IMR-90 (cell line): ENCODE measurements around the gene DAD1. TPM values are rescaled to one million over a fixed set of nuclear protein-coding genes. Genes with fewer than 3 reads are reported as not detected.

Source experiments
- ATAC-seq: fragments of 200-7000 bp; cut with Tn5 transposase; 2 replicates; pipeline ENCODE4 v1.9.1; 2020; ENCODE audit warnings: low read depth, mild to moderate bottlenecking, moderate library complexity
- BruUV-seq: library from RNA; stranded (reverse); fragments of 400-500 nt; replicated peaks from 2 replicates; lab custom pipeline; 2021; lab: Mats Ljungman, UMichigan
- CTCF ChIA-PET: fragments of 300-600 bp; formaldehyde crosslinking; extraction: SDS; loops from one replicate; lab custom pipeline; 2021; ENCODE audit warnings: antibody characterized with exemption; lab: Yijun Ruan, JAX
- POLR2A ChIA-PET: fragments of 300-600 bp; sonication (Branson Sonifier 250); formaldehyde crosslinking; loops from one replicate; lab custom pipeline; 2022; ENCODE audit warnings: antibody characterized with exemption; ENCODE audit not compliant: unreplicated experiment; lab: Charles Lee
- DNase-seq: peaks from one replicate; pipeline ENCODE4 v3.0.0; 2013
- H2AFZ ChIP-seq: replicated peaks from 2 replicates; pipeline ENCODE3; 2013; ENCODE audit warnings: low read length, mild to moderate bottlenecking; ENCODE audit not compliant: poor library complexity
- H2AK5ac ChIP-seq: 2 replicates; pipeline ENCODE4 v1.6.1; 2013; ENCODE audit warnings: low read depth, low read length, inconsistent platforms
- H2AK9ac ChIP-seq: replicated peaks from 2 replicates; pipeline ENCODE3; 2013; ENCODE audit warnings: mild to moderate bottlenecking, low read depth, low read length, moderate library complexity; ENCODE audit not compliant: poor library complexity
- H2BK120ac ChIP-seq: 2 replicates; pipeline ENCODE4 v1.6.1; 2013; ENCODE audit warnings: low read depth, low read length, inconsistent platforms
- H2BK15ac ChIP-seq: 3 replicates; pipeline ENCODE4 v1.6.1; 2013; ENCODE audit warnings: low read depth, low read length, inconsistent platforms
- H2BK20ac ChIP-seq: 2 replicates; pipeline ENCODE4 v1.6.1; 2013; ENCODE audit warnings: low read depth, mild to moderate bottlenecking, inconsistent platforms, low read length, moderate library complexity
- H2BK5ac ChIP-seq: 2 replicates; pipeline ENCODE4 v1.6.1; 2013; ENCODE audit warnings: mild to moderate bottlenecking, low read depth, low read length, inconsistent platforms; ENCODE audit not compliant: poor library complexity, severe bottlenecking
- H3K14ac ChIP-seq: replicated peaks from 2 replicates; pipeline ENCODE4 v1.6.1; 2013; ENCODE audit warnings: low read depth, low read length, inconsistent platforms
- H3K18ac ChIP-seq: 2 replicates; pipeline ENCODE4 v1.6.1; 2013; ENCODE audit warnings: low read depth, low read length, control low read depth
- H3K23ac ChIP-seq: 2 replicates; pipeline ENCODE4 v1.6.1; 2013; ENCODE audit warnings: low read depth, low read length, inconsistent platforms
- H3K27ac ChIP-seq: 2 replicates; pipeline ENCODE4 v1.5.1; 2013; ENCODE audit warnings: mild to moderate bottlenecking, control low read depth, low read length; ENCODE audit not compliant: insufficient read depth
- H3K27me3 ChIP-seq: 2 replicates; pipeline ENCODE4 v1.6.1; 2013; ENCODE audit warnings: low read length; ENCODE audit not compliant: control insufficient read depth, insufficient read depth
- H3K36me3 ChIP-seq: 2 replicates; pipeline ENCODE4 v1.6.1; 2013; ENCODE audit warnings: low read length, mixed read lengths; ENCODE audit not compliant: control insufficient read depth, insufficient read depth
- H3K4ac ChIP-seq: 2 replicates; pipeline ENCODE4 v1.6.1; 2013; ENCODE audit warnings: low read depth, low read length, inconsistent platforms
- H3K4me1 ChIP-seq: 2 replicates; pipeline ENCODE4 v1.6.1; 2013; ENCODE audit warnings: low read length, mixed read lengths; ENCODE audit not compliant: control insufficient read depth, insufficient read depth
- H3K4me2 ChIP-seq: 2 replicates; pipeline ENCODE4 v1.6.1; 2013; ENCODE audit warnings: low read depth, mild to moderate bottlenecking, control low read depth, low read length, moderate library complexity
- H3K4me3 ChIP-seq: 2 replicates; pipeline ENCODE4 v1.5.1; 2013; ENCODE audit warnings: low read depth, mild to moderate bottlenecking, control low read depth, low read length, moderate library complexity; ENCODE audit not compliant: insufficient read depth
- H3K56ac ChIP-seq: 2 replicates; pipeline ENCODE4 v1.6.1; 2013; ENCODE audit warnings: low read length, inconsistent platforms; ENCODE audit not compliant: insufficient read depth; ENCODE audit errors: extremely low read depth
- H3K79me1 ChIP-seq, 2 experiments: 2 replicates each; pipeline ENCODE4 v1.6.1; 2013; ENCODE audit warnings: low read length in 2 of 2, inconsistent platforms in 1 of 2, low read depth in 1 of 2
- H3K9ac ChIP-seq: 2 replicates; pipeline ENCODE4 v1.6.1; 2013; ENCODE audit warnings: low read depth, low read length, control low read depth
- H3K9me1 ChIP-seq: 2 replicates; pipeline ENCODE4 v1.6.1; 2013; ENCODE audit warnings: low read length, inconsistent platforms; ENCODE audit not compliant: insufficient read depth
- H3K9me3 ChIP-seq: 2 replicates; pipeline ENCODE4 v1.6.1; 2013; ENCODE audit warnings: low read length; ENCODE audit not compliant: control insufficient read depth, insufficient read depth
- H4K20me1 ChIP-seq: 2 replicates; pipeline ENCODE4 v1.6.1; 2013; ENCODE audit warnings: low read length, inconsistent platforms; ENCODE audit not compliant: insufficient read depth
- H4K5ac ChIP-seq: 2 replicates; pipeline ENCODE4 v1.6.1; 2013; ENCODE audit warnings: mild to moderate bottlenecking, low read depth, low read length, control low read depth
- H4K8ac ChIP-seq, 2 experiments: 2 replicates each; pipeline ENCODE4 v1.6.1; 2013; ENCODE audit warnings: low read depth in 2 of 2, low read length in 2 of 2, control low read depth in 1 of 2, inconsistent platforms in 1 of 2
- H4K91ac ChIP-seq: 2 replicates; pipeline ENCODE4 v1.6.1; 2013; ENCODE audit warnings: low read depth, low read length, inconsistent platforms; ENCODE audit not compliant: insufficient read depth
- BHLHE40 ChIP-seq: fragments of 150-350 bp; IDR thresholded peaks from 2 replicates; pipeline ENCODE4 v1.6.1; 2016; ENCODE audit warnings: mild to moderate bottlenecking, low read depth, low read length
- CEBPB ChIP-seq: IDR thresholded peaks from 2 replicates; pipeline ENCODE4 v1.6.1; 2012; ENCODE audit warnings: low read depth, low read length, improper control_type of control experiment
- CHD1 ChIP-seq: IDR thresholded peaks from 2 replicates; pipeline ENCODE4 v1.6.1; 2012; ENCODE audit warnings: low read depth, low read length, improper control_type of control experiment
- FOS ChIP-seq: fragments of 150-350 bp; IDR thresholded peaks from 2 replicates; pipeline ENCODE4 v1.6.1; 2016; ENCODE audit warnings: low read depth, low read length
- MAFK ChIP-seq: IDR thresholded peaks from 2 replicates; pipeline ENCODE4 v1.6.1; 2012; ENCODE audit warnings: low read depth, low read length, improper control_type of control experiment
- MAZ ChIP-seq: IDR thresholded peaks from 2 replicates; pipeline ENCODE4 v1.6.1; 2012; ENCODE audit warnings: low read depth, mild to moderate bottlenecking, low read length, improper control_type of control experiment, moderate library complexity, borderline replicate concordance
- MXI1 ChIP-seq: IDR thresholded peaks from 2 replicates; pipeline ENCODE4 v1.6.1; 2012; ENCODE audit warnings: low read depth, mild to moderate bottlenecking, low read length, moderate library complexity, borderline replicate concordance
- NFE2L2 ChIP-seq: fragments of 150-350 bp; IDR thresholded peaks from 2 replicates; pipeline ENCODE4 v1.6.1; 2016; ENCODE audit warnings: low read depth, mild to moderate bottlenecking, low read length
- POLR2A ChIP-seq: IDR thresholded peaks from 2 replicates; pipeline ENCODE4 v1.6.1; 2012; ENCODE audit warnings: mild to moderate bottlenecking, low read depth, low read length
- RAD21 ChIP-seq: IDR thresholded peaks from 2 replicates; pipeline ENCODE4 v1.6.1; 2012; ENCODE audit warnings: low read length, improper control_type of control experiment
- RCOR1 ChIP-seq: IDR thresholded peaks from 2 replicates; pipeline ENCODE4 v1.6.1; 2012; ENCODE audit warnings: mild to moderate bottlenecking, low read length, improper control_type of control experiment; ENCODE audit not compliant: insufficient replicate concordance
- RFX5 ChIP-seq: IDR thresholded peaks from 2 replicates; pipeline ENCODE4 v1.8.0; 2012; ENCODE audit warnings: low read depth, mild to moderate bottlenecking, low read length, moderate library complexity
- SMC3 ChIP-seq: fragments of 150-350 bp; IDR thresholded peaks from 2 replicates; pipeline ENCODE4 v1.6.1; 2016; ENCODE audit warnings: low read depth, mild to moderate bottlenecking, antibody characterized with exemption, low read length, moderate library complexity
- USF2 ChIP-seq: fragments of 150-350 bp; IDR thresholded peaks from 2 replicates; pipeline ENCODE4 v1.6.1; 2017; ENCODE audit warnings: mild to moderate bottlenecking, antibody characterized with exemption, low read length, low read depth
- WGBS, 2 experiments: methylation state at CpG; one replicate each; pipeline versions ENCODE4 v1.1.5 to v1.1.7; 2013; ENCODE audit warnings: missing lambda C conversion rate in 2 of 2; ENCODE audit not compliant: insufficient read length in 1 of 2; ENCODE audit errors: extremely low coverage in 2 of 2; 5-methylcytosine and 5-hydroxymethylcytosine counted together
- dilution Hi-C: fragments of 300-500 bp; cut with HindIII; formaldehyde crosslinking; loops from one replicate; pipeline ENCODE4 v1.14.3; 2018; ENCODE audit warnings: low sequenced_read_pairs; ENCODE audit not compliant: unreplicated experiment
- in situ Hi-C: fragments of 300-500 bp; cut with MboI; formaldehyde crosslinking; loops from 3 replicates; pipeline ENCODE4 v1.14.3; 2019; ENCODE audit warnings: low sequenced_read_pairs, inconsistent platforms, mixed read lengths
- intact Hi-C: fragments of 100-400 bp; cut with micrococcal nuclease; formaldehyde crosslinking; loops from 2 replicates; pipeline ENCODE4 v1.10.0; 2022
- polyA plus RNA-seq, 3 experiments: library from polyadenylated mRNA; depleted of rRNA; stranded (reverse); fragments of >200 nt; gene quantifications; 2 replicates each; pipeline ENCODE4 v1.2.3, GENCODE V29; 2012; ENCODE audit warnings: low replicate concordance in 1 of 3
- total RNA-seq: library from RNA; depleted of rRNA; stranded (reverse); fragments of >200 nt; gene quantifications from 2 replicates; pipeline ENCODE4 v1.2.3, GENCODE V29; 2012
- TF ChIP-seq, protein P1 (sequence below): conservative IDR thresholded peaks from 2 replicates; pipeline ENCODE4 v1.5.1; 2012; ENCODE audit warnings: mild to moderate bottlenecking, low read depth, low read length, improper control_type of control experiment
- TF ChIP-seq, protein P2 (sequence below): fragments of 150-350 bp; IDR thresholded peaks from 2 replicates; pipeline ENCODE4 v1.6.1; 2016; ENCODE audit warnings: low read depth, mild to moderate bottlenecking, low read length, moderate library complexity, borderline replicate concordance

The DAD1 gene
- total and polyA plus RNA-seq, 2 of the 4 experiments (the other 2 are of a cell fraction), result 396 to 496 TPM

DNA sequence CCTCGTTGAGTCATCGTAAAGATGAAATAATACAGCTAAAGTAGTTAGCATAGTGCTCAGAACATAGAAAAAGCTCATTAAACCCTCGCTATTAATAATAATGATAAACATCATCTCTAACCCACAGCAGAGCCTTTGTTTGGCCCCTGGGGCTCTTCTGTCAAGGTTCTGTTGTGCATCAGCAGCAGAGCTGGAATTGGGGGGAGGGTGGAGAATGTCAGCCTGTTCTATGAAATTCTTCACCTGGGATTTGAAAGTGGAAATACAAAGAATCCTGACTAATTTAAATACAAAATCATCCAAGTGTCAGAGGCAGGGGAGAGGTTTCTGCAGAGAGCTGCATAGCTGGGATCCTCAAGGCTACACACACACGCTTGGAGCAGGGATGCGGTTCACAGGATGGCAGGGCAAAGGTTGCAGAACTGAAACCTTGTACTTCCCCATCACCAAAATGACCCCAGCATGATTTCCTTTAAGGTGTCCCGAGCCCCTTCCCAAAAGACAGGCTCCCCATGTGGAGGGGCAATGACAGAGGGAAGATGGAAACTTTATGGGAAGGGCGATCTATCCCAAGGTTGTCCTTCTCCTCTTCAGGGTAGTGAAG lies 71.8 kb downstream of the DAD1 start:
- ATAC-seq (no peak), DNase-seq (no peak)
- Histone ChIP-seq H3K36me3 (no peaks in the 10 kb centered on the region), H3K4me2 (no peak overlapping the region), H3K27me3 (no peaks in the 10 kb centered on the region), H3K79me1 (no peaks in the 10 kb centered on the region), H3K4me3 (no peak overlapping the region), H2AFZ (no peak overlapping the region), H3K4ac (no peak overlapping the region), H3K9me3 (no peaks in the 10 kb centered on the region), H3K27ac (no peak overlapping the region), H3K4me1 (peaks cover 11% of the 10 kb centered on the region), H2BK20ac (no peak overlapping the region), H3K23ac (no peak overlapping the region), H2AK9ac (no peak overlapping the region), H2BK15ac (no peak overlapping the region), H2AK5ac (no peak overlapping the region), H3K9me1 (0 out of 2 replicates have a peak, but pooled peaks cover 2% of the 10 kb centered on the region), H3K9ac (no peak overlapping the region), H2BK5ac (no peak overlapping the region), H4K5ac (no peak overlapping the region), H4K8ac (no peak overlapping the region), H3K14ac (no peak overlapping the region), H2BK120ac (no peak overlapping the region), H4K20me1 (no peaks in the 10 kb centered on the region), H3K18ac (no peak overlapping the region), H3K56ac (no peak overlapping the region), H4K91ac (no peak overlapping the region)
- in situ Hi-C loops (no loop called here), intact Hi-C loops (no loop called here), dilution Hi-C loops (no loop called here)
- TF ChIP-seq MXI1, result no peak
- TF ChIP-seq MAFK, result no peak
- TF ChIP-seq, protein P1, sequence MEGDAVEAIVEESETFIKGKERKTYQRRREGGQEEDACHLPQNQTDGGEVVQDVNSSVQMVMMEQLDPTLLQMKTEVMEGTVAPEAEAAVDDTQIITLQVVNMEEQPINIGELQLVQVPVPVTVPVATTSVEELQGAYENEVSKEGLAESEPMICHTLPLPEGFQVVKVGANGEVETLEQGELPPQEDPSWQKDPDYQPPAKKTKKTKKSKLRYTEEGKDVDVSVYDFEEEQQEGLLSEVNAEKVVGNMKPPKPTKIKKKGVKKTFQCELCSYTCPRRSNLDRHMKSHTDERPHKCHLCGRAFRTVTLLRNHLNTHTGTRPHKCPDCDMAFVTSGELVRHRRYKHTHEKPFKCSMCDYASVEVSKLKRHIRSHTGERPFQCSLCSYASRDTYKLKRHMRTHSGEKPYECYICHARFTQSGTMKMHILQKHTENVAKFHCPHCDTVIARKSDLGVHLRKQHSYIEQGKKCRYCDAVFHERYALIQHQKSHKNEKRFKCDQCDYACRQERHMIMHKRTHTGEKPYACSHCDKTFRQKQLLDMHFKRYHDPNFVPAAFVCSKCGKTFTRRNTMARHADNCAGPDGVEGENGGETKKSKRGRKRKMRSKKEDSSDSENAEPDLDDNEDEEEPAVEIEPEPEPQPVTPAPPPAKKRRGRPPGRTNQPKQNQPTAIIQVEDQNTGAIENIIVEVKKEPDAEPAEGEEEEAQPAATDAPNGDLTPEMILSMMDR, result no peak
- TF ChIP-seq CEBPB, result no peak
- no peak for TF ChIP-seq RAD21
- no peak for TF ChIP-seq POLR2A
- TF ChIP-seq FOS, result no peak
- TF ChIP-seq, protein P2, sequence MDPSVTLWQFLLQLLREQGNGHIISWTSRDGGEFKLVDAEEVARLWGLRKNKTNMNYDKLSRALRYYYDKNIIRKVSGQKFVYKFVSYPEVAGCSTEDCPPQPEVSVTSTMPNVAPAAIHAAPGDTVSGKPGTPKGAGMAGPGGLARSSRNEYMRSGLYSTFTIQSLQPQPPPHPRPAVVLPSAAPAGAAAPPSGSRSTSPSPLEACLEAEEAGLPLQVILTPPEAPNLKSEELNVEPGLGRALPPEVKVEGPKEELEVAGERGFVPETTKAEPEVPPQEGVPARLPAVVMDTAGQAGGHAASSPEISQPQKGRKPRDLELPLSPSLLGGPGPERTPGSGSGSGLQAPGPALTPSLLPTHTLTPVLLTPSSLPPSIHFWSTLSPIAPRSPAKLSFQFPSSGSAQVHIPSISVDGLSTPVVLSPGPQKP, result no peak
- TF ChIP-seq BHLHE40, result no peak
- no peak for TF ChIP-seq MAZ
- TF ChIP-seq RCOR1, result no peak
- no peak for TF ChIP-seq CHD1
- no peak for TF ChIP-seq SMC3
- no peak for TF ChIP-seq RFX5
- no peak for TF ChIP-seq NFE2L2
- TF ChIP-seq USF2, result no peak
- BruUV-seq, result no TSS peak
- whole genome bisulfite sequencing, 2 experiments, result no CpG with 5 or more reads among the region's 7 CpGs
- ChIA-PET POLR2A (no interaction called here), CTCF (no interaction called here)
